ENCODE measurements around the gene PSMD7. TPM values are rescaled to one million over a fixed set of nuclear protein-coding genes. Genes with fewer than 3 reads are reported as not detected.

PSMD7 gene
- polyA plus RNA-seq, 1 experiment: 86.0 TPM

DNA sequence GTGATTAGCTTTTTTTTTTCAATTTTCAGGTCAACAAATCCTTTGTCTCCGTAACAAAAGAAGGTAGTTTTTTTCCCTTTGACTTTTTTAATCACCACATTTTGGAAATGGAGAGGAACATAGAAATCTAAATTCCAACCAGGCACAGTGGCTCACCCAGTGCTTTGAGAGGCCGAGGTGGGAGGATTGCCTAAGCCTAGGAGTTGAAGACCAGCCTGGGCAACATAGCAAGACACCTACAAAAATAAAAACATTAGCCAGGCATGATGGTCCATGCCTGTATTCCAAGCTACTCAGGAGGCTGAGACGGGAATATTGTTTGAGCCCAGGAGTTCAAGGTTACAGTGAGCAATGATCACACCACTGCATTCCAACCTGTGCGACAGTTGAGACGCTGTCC is 5.7 kb downstream of the PSMD7 start:
- Histone ChIP-seq H3K36me3 (ENCODE audit: control insufficient read depth, insufficient read depth, low read length) (peaks cover 23% of the 10 kb centered on the region), H3K27me3 (ENCODE audit: control insufficient read depth, insufficient read depth, low read length) (no peaks in the 10 kb centered on the region), H3K4me3 (ENCODE audit: low read depth, low read length) (no peak overlapping the region)
- POLR2A ChIA-PET: no interaction called here
- TF ChIP-seq, protein P1, sequence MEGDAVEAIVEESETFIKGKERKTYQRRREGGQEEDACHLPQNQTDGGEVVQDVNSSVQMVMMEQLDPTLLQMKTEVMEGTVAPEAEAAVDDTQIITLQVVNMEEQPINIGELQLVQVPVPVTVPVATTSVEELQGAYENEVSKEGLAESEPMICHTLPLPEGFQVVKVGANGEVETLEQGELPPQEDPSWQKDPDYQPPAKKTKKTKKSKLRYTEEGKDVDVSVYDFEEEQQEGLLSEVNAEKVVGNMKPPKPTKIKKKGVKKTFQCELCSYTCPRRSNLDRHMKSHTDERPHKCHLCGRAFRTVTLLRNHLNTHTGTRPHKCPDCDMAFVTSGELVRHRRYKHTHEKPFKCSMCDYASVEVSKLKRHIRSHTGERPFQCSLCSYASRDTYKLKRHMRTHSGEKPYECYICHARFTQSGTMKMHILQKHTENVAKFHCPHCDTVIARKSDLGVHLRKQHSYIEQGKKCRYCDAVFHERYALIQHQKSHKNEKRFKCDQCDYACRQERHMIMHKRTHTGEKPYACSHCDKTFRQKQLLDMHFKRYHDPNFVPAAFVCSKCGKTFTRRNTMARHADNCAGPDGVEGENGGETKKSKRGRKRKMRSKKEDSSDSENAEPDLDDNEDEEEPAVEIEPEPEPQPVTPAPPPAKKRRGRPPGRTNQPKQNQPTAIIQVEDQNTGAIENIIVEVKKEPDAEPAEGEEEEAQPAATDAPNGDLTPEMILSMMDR (IDR thresholded peaks at IDR 0.05; ENCODE audit: insufficient read depth, low read depth, low read length): no peak
- CTCF ChIA-PET: interaction anchor here (0.6 to 1.0 kb wide), 2 partner anchors 13 to 21 kb away, joined by 3 read pairs; no protein-coding TSS in a partner anchor
- no peak for DNase-seq (ENCODE audit: low read depth)

DNA sequence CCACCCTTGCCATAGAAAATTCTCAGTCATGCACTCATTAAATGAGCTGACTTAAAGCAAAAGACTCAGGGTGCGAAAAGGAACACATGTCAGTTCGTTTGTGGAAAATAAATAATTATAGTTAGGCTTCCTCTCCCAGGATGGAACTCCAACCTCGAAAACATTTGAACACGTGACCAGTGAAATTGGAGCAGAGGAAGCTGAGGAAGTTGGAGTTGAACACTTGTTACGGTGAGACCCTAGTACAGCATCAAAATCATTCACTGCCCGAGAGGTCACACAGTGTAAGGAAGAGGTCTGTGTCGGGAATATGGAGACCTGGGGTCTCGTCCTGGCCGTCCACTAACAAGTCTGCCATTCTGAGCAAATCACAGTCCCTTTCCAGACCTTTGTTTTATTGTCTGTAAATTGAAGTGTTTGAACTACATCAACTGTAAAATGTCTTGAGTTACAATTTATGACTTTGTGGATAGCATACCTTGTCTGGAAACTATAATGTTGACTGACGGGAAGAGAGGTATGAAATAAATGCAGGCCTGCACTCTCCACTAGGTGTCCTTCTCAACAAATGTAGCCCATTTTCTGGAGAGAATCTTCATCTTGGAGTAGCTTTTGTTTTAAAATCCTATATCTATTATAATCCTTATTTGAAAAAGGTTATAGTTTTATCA is 7.7 kb downstream of the PSMD7 start:
- peaks cover 24% of the 10 kb centered on the region for H3K36me3 ChIP-seq (ENCODE audit: control insufficient read depth, insufficient read depth, low read length)
- no peaks in the 10 kb centered on the region for H3K27me3 ChIP-seq (ENCODE audit: control insufficient read depth, insufficient read depth, low read length)
- DNase-seq (ENCODE audit: low read depth): no peak
- TF ChIP-seq, protein P1 (IDR thresholded peaks at IDR 0.05; ENCODE audit: insufficient read depth, low read depth, low read length): peak; percentile 45
- CTCF ChIA-PET: interaction anchor here (1.8 kb wide), 1 partner anchor 11 kb away, joined by 7 read pairs; no protein-coding TSS in a partner anchor
- H3K4me3 ChIP-seq (ENCODE audit: low read depth, low read length): no peak overlapping the region
- POLR2A ChIA-PET: no interaction called here

GRCh38 chr16:74304835-74305176 is 8.2 kb downstream of the PSMD7 start:
- TF ChIP-seq, protein P1 (IDR thresholded peaks at IDR 0.05; ENCODE audit: insufficient read depth, low read depth, low read length): no peak
- Histone ChIP-seq H3K36me3 (ENCODE audit: control insufficient read depth, insufficient read depth, low read length) (peaks cover 24% of the 10 kb centered on the region), H3K27me3 (ENCODE audit: control insufficient read depth, insufficient read depth, low read length) (no peaks in the 10 kb centered on the region), H3K4me3 (ENCODE audit: low read depth, low read length) (no peak overlapping the region)
- CTCF ChIA-PET: interaction anchor here (1.1 to 1.8 kb wide), 2 partner anchors 11 to 20 kb away, joined by 4 to 7 read pairs; no protein-coding TSS in a partner anchor
- POLR2A ChIA-PET: no interaction called here
- DNase-seq (ENCODE audit: low read depth): no peak

GRCh38 chr16:74305281-74305680 is 8.7 kb downstream of the PSMD7 start:
- ChIA-PET POLR2A (no interaction called here), CTCF (interaction anchor here (0.9 to 1.8 kb wide), 4 partner anchors 8 to 319 kb away, joined by 3 to 7 read pairs (median 4); no protein-coding TSS in a partner anchor)
- peaks cover 23% of the 10 kb centered on the region for H3K36me3 ChIP-seq (ENCODE audit: control insufficient read depth, insufficient read depth, low read length)
- no peak overlapping the region for H3K4me3 ChIP-seq (ENCODE audit: low read depth, low read length)
- H3K27me3 ChIP-seq (ENCODE audit: control insufficient read depth, insufficient read depth, low read length): no peaks in the 10 kb centered on the region
- TF ChIP-seq, protein P1 (IDR thresholded peaks at IDR 0.05; ENCODE audit: insufficient read depth, low read depth, low read length): no peak
- DNase-seq (ENCODE audit: low read depth): no peak

- Histone ChIP-seq H3K27me3 (ENCODE audit: control insufficient read depth, insufficient read depth, low read length) (no peaks in the 10 kb centered on the region), H3K36me3 (ENCODE audit: control insufficient read depth, insufficient read depth, low read length) (peaks cover 22% of the 10 kb centered on the region), H3K4me3 (ENCODE audit: low read depth, low read length) (no peak overlapping the region)
- ChIA-PET POLR2A (no interaction called here), CTCF (interaction anchor here (0.6 to 1.1 kb wide), 4 partner anchors 9 to 318 kb away, joined by 3 to 4 read pairs (median 3); no protein-coding TSS in a partner anchor)
- TF ChIP-seq, protein P1 (IDR thresholded peaks at IDR 0.05; ENCODE audit: insufficient read depth, low read depth, low read length): no peak
- DNase-seq (ENCODE audit: low read depth): no peak
Observed at GRCh38 chr16:74305978-74306784, 9.6 kb downstream of the PSMD7 start.
